Esophagus squamous epithelium (tissue), 5 donors: ENCODE measurements around the gene ACD. TPM values are rescaled to one million over a fixed set of nuclear protein-coding genes. Genes with fewer than 3 reads are reported as not detected.

Experiments used
- DNase-seq: peaks from one replicate; lab custom pipeline; 2025; lab: John Stamatoyannopoulos, UW
- H3K27ac ChIP-seq, 4 donors: fragments of 200-600 bp; sonication (generic); one replicate each; pipeline ENCODE4 v1.5.1; 2016 to 2019; ENCODE audit warnings: mild to moderate bottlenecking in 1 of 4
- H3K27me3 ChIP-seq, 4 donors: fragments of 200-600 bp; sonication (generic); 1 replicate in 3 of 4; 2 replicates in 1 of 4; pipeline versions ENCODE4 v1.5.1 to v1.6.0; 2017 to 2021; ENCODE audit warnings: antibody characterized with exemption in 1 of 4
- H3K36me3 ChIP-seq, 3 donors: fragments of 200-600 bp; sonication (generic); one replicate each; pipeline ENCODE4 v1.5.1; 2016 to 2019
- H3K4me1 ChIP-seq, 3 donors: fragments of 200-600 bp; sonication (generic); one replicate each; pipeline ENCODE4 v1.5.1; 2017 to 2019
- H3K4me3 ChIP-seq, 4 donors: fragments of 200-600 bp; sonication (generic); 1 replicate in 3 of 4; 2 replicates in 1 of 4; pipeline ENCODE4 v1.5.1; 2016 to 2019; ENCODE audit warnings: mild to moderate bottlenecking in 2 of 4, moderate library complexity in 1 of 4
- H3K9me3 ChIP-seq, 3 donors: fragments of 200-600 bp; sonication (generic); one replicate each; pipeline ENCODE4 v1.5.1; 2016 to 2019
- POLR2A ChIP-seq, 4 donors: fragments of 450-650 bp; IDR thresholded peaks; one replicate each; pipeline ENCODE4 v1.6.1; 2017; ENCODE audit warnings: antibody characterized with exemption in 4 of 4, mild to moderate bottlenecking in 4 of 4, moderate library complexity in 3 of 4
- WGBS, 2 donors: methylation state at CpG; one replicate each; pipeline ENCODE4 v1.1.5; 2018; 5-methylcytosine and 5-hydroxymethylcytosine counted together
- intact Hi-C: fragments of 100-400 bp; cut with DNase I; formaldehyde crosslinking; loops from one replicate; pipeline ENCODE4 v1.15.0; 2022
- total RNA-seq, 4 donors: library from RNA; depleted of rRNA; stranded (reverse); fragments of >200 nt; gene quantifications; one replicate each; pipeline ENCODE4 v1.1.0, GENCODE V29; 2016
- TF ChIP-seq, protein P1 (sequence below), 6 experiments: fragments of 450-650 bp in 4 of 6; fragments of 200-600 bp in 2 of 6; sonication (generic) in 2 of 6; IDR thresholded peaks; one replicate each; pipeline ENCODE4 v1.5.1; 2016 to 2019; ENCODE audit warnings: antibody characterized with exemption in 6 of 6, mild to moderate bottlenecking in 4 of 6, moderate library complexity in 4 of 6
- donor health status: DM: yes; HTN: yes; CAD: no.

Gene ACD
- total RNA-seq, 4 donors from 2014 or later, result 5.7 to 18.7 (median 8.8) TPM

DNA sequence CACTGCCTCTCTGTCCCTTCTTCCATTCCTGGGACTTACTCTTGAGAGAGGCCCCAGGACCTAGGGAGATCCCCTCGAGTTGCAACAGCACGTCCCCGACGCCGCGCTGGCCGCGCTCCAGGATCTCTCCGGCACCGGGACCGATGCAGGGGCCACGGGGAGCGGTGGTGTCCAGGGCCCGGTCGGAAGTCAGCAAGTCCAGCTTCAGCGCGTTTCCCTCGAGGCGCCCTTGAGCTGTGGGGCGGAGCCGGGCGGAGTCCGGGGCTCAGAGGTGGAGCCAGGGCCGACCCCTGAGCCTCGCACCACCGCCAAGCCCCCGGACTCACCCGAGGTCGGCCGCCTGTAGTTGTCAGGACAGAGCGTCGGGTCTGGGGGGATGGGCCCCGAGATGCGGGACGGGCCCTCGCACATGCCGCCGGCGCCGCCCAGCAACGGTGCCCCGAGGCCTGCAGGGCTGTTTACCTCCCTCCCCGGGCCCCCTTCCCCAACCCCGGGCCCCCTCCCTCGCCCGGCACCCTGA is 6.0 kb upstream of the ACD start:
- DNase-seq, result no peak
- peaks cover 0 to 19% (median 0%) of the 10 kb centered on the region in 3 donors for H3K36me3 ChIP-seq
- H3K4me1 ChIP-seq, result peaks cover 20 to 44% (median 27%) of the 10 kb centered on the region in 3 donors
- intact Hi-C loops, result loop anchor here (10.0 kb wide), 1 partner anchor 101 kb away; the partner anchor contains the start of gene CTCF
- TF ChIP-seq, protein P1, sequence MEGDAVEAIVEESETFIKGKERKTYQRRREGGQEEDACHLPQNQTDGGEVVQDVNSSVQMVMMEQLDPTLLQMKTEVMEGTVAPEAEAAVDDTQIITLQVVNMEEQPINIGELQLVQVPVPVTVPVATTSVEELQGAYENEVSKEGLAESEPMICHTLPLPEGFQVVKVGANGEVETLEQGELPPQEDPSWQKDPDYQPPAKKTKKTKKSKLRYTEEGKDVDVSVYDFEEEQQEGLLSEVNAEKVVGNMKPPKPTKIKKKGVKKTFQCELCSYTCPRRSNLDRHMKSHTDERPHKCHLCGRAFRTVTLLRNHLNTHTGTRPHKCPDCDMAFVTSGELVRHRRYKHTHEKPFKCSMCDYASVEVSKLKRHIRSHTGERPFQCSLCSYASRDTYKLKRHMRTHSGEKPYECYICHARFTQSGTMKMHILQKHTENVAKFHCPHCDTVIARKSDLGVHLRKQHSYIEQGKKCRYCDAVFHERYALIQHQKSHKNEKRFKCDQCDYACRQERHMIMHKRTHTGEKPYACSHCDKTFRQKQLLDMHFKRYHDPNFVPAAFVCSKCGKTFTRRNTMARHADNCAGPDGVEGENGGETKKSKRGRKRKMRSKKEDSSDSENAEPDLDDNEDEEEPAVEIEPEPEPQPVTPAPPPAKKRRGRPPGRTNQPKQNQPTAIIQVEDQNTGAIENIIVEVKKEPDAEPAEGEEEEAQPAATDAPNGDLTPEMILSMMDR (IDR thresholded peaks at IDR 0.05), result no peak
- TF ChIP-seq POLR2A (IDR thresholded peaks at IDR 0.05), result no peak
- no peaks in the 10 kb centered on the region for H3K9me3 ChIP-seq
- H3K27ac ChIP-seq, result peak overlapping the region; percentile 66 to 94 (median 86)
- H3K27me3 ChIP-seq, result no peaks in the 10 kb centered on the region
- peak overlapping the region; percentile 58 to 81 (median 72) for H3K4me3 ChIP-seq
- 0 to 1% methylated on average over 1 to 10 of the region's 46 CpGs for WGBS, 2 donors

DNA sequence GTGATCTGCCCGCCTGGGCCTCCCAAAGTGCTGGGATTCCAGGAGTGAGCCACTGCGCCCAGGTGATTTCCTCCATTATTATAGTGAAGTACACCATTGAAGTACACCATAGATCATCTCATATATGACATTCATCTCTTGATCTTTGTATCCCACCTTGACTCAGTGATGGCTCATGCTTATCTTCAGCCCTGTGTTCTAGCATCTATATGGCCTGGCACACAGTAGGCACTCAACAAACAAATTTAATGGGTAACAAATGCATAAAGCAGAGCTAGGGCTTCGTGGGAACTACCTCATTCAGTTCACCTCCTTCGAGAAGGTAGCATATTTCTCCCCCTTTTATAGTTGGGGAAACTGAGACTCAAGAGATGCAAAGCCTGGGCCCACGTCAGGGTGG is 5.5 kb upstream of the ACD start:
- Histone ChIP-seq H3K4me1 (peaks cover 23 to 47% (median 28%) of the 10 kb centered on the region in 3 donors), H3K27me3 (no peaks in the 10 kb centered on the region), H3K27ac (peak overlapping the region in 1 of 4 donors; percentile 94), H3K36me3 (peaks cover 0 to 19% (median 0%) of the 10 kb centered on the region in 3 donors), H3K9me3 (no peaks in the 10 kb centered on the region), H3K4me3 (peak overlapping the region; percentile 58 to 81 (median 72))
- 73% methylated on average over 5 of the region's 5 CpGs for WGBS, 2 donors
- no peak for DNase-seq
- TF ChIP-seq POLR2A (IDR thresholded peaks at IDR 0.05), result no peak
- TF ChIP-seq, protein P1 (IDR thresholded peaks at IDR 0.05), result no peak
- intact Hi-C loops, result loop anchor here (10.0 kb wide), 1 partner anchor 101 kb away; the partner anchor contains the start of gene CTCF

DNA sequence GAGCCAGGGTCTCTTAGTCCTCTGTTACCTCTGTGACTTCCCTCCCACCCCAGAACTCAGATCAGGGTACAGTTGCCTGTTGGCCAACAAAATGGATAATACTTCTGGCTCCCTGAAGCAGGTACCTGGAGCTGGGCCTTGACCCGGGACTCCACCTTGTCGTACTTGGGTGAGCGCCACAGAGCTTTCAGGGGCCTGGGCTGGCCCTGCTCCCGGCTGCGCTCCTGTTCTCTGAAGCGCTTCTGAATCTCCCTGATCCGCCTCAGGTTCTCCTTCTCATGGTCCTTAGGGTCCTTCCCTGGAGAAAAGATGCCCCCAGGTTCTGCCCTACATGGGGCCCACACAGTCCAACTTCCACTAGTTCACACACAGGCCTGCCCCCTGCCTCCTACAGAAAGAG is 4.8 kb upstream of the ACD start:
- no peaks in the 10 kb centered on the region for H3K9me3 ChIP-seq
- TF ChIP-seq, protein P1 (IDR thresholded peaks at IDR 0.05), result no peak
- no peak for TF ChIP-seq POLR2A (IDR thresholded peaks at IDR 0.05)
- WGBS, 2 donors, result 98 to 100% methylated on average over 1 to 7 of the region's 7 CpGs
- H3K36me3 ChIP-seq, result peaks cover 0 to 19% (median 0%) of the 10 kb centered on the region in 3 donors
- no peak overlapping the region for H3K4me3 ChIP-seq
- peaks cover 24 to 49% (median 28%) of the 10 kb centered on the region in 3 donors for H3K4me1 ChIP-seq
- intact Hi-C loops, result loop anchor here (10.0 kb wide), 1 partner anchor 100 kb away; the partner anchor contains the start of gene CTCF
- no peaks in the 10 kb centered on the region for H3K27me3 ChIP-seq
- H3K27ac ChIP-seq, result no peak overlapping the region
- no peak for DNase-seq

DNA sequence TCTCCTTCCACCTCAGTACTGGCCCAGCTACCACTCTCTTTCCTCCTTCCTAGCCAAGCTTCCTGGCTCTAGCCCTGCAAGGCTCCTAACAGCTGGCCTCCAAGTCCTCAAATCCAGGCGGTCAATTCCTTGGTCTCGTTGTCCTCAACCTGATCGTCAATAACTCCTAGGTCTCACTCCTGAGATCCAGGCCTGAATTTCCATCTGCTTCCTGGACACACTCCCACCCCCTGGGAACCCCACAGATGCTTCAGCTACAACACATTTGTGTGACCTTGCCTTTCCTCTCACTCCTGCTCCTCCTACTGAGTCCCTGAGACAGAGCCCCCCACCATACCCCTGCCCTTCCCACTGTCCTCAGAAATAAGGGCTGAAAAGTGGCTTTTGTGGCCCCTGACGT is 4.2 kb upstream of the ACD start:
- no peaks in the 10 kb centered on the region for H3K27me3 ChIP-seq
- H3K27ac ChIP-seq, result no peak overlapping the region
- TF ChIP-seq, protein P1 (IDR thresholded peaks at IDR 0.05), result no peak
- no peak for TF ChIP-seq POLR2A (IDR thresholded peaks at IDR 0.05)
- no peak overlapping the region for H3K4me3 ChIP-seq
- peaks cover 0 to 19% (median 0%) of the 10 kb centered on the region in 3 donors for H3K36me3 ChIP-seq
- H3K9me3 ChIP-seq, result no peaks in the 10 kb centered on the region
- WGBS, 2 donors, result 78 to 89% methylated on average over 4 of the region's 4 CpGs
- DNase-seq, result no peak
- peaks cover 30 to 55% (median 31%) of the 10 kb centered on the region in 3 donors for H3K4me1 ChIP-seq
- intact Hi-C loops, result loop anchor here (10.0 kb wide), 1 partner anchor 99 kb away; the partner anchor contains the start of gene CTCF

DNA sequence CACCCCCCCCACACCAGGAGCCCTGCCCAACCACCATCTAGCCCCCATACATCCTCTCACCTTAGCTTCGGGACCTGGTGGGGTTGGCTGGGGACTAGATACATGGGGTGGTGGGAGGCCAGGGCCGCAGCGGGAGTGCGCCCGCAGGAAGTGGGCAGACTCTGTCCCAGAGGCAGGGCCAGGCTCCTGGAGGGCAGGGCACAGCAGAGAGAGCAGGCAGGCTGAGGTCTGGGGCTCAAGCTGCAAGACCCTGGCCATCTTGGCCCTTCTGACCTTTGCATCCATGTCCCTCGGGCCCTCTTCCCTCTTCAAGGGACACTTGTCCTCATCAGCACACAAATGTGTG is 3.8 kb upstream of the ACD start:
- WGBS, 2 donors, result 82 to 89% methylated on average over 1 to 5 of the region's 6 CpGs
- H3K4me1 ChIP-seq, result peaks cover 34 to 59% (median 35%) of the 10 kb centered on the region in 3 donors
- DNase-seq, result no peak
- no peak overlapping the region for H3K27ac ChIP-seq
- peaks cover 0 to 20% (median 0%) of the 10 kb centered on the region in 3 donors for H3K36me3 ChIP-seq
- H3K4me3 ChIP-seq, result no peak overlapping the region
- H3K27me3 ChIP-seq, result no peaks in the 10 kb centered on the region
- TF ChIP-seq POLR2A (IDR thresholded peaks at IDR 0.05), result no peak
- TF ChIP-seq, protein P1 (IDR thresholded peaks at IDR 0.05), result no peak
- intact Hi-C loops, result loop anchor here (10.0 kb wide), 1 partner anchor 99 kb away; the partner anchor contains the start of gene CTCF
- H3K9me3 ChIP-seq, result no peaks in the 10 kb centered on the region
